Measurements from ENCODE around the gene IAPP.
"Not testable (repeated sequence)": the region's sequence is repeated elsewhere in the genome, so short reads cannot be mapped to it uniquely, and the experiment has no call there.

IAPP gene

DNA sequence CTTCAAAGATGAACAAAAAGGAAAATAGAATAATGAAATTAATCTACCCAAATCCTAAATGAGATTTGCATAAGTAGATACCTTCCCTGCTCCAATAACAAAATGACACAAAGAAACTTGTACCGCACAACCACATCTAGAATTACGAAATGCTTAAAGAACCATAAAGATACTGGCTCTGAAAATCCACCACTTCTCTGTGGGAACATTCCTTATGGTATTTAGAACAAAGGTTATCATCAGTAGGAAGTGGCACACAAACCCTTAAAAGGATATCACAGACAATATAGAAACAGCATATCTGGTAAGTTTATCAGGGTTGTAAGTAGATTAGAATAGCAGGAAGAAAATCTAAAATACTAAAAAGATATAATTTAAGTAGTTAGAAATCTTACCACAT lies 11.6 kb downstream of the IAPP start:
- DNase-seq = no peak

DNA sequence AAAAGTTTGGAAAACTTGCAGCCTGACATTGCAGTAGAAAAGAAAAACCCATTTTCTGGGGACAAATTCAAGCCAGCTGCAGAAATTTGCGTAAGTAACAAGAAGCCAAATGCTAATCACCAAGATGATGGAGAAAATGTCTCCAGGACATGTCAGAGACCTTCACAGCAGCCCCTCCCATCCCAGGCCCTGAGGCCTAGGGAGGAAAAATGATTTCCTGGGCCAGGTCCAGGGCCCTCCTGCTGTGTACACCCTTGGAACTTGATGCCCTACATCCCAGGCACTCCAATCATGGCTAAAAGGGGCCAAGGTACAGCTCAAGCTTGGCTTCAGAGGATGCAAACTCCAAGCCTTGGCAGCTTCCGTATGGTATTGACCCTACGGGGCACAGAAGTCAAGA lies 14.5 kb downstream of the IAPP start:
- DNase-seq = no peak

DNA sequence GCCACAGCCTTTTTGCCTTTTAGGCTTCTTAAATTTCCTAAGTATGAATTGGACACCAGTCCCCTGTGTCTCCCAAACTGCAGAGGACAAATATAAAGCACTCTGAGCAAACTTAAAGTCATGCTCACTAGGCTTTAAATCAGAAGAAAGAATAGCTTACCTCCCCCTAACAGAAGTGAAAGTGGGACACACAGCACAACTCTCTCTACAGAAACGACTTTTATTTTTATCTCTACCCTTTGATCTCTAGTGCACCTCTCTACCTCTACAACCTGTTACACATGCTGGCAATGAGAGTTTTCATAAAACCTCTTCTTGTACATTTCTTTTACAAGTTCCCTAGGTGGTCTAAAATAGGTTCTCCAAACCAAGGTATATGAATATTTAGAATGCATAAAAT lies 19.7 kb downstream of the IAPP start:
- no peak for DNase-seq

DNA sequence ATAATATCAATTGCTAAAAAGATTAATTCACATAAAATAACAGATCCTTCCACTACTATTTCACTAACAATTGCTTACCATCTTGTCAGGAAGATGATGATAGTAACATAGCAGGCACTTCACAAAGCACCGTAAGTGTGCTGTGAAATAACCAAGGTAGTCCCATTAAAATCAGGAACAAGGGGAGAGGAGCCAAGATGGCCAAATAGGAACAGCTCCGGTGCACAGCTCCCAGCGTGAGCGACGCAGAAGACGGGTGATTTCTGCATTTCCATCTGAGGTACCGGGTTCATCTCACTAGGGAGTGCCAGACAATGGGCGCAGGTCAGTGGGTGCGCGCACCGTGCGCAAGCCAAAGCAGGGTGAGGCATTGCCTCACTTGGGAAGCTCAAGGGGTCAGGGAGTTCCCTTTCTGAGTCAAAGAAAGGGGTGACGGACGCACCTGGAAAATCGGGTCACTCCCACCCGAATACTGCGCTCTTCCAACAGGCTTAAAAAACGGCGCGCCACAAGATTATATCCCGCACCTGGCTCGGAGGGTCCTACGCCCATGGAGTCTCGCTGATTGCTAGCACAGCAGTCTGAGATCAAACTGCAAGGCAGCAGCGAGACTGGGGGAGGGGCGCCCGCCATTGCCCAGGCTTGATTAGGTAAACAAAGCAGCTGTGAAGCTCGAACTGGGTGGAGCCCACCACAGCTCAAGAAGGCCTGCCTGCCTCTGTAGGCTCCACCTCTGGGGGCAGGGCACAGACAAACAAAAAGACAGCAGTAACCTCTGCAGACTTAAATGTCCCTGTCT lies 22.3 kb downstream of the IAPP start:
- not testable (repeated sequence) for DNase-seq

DNA sequence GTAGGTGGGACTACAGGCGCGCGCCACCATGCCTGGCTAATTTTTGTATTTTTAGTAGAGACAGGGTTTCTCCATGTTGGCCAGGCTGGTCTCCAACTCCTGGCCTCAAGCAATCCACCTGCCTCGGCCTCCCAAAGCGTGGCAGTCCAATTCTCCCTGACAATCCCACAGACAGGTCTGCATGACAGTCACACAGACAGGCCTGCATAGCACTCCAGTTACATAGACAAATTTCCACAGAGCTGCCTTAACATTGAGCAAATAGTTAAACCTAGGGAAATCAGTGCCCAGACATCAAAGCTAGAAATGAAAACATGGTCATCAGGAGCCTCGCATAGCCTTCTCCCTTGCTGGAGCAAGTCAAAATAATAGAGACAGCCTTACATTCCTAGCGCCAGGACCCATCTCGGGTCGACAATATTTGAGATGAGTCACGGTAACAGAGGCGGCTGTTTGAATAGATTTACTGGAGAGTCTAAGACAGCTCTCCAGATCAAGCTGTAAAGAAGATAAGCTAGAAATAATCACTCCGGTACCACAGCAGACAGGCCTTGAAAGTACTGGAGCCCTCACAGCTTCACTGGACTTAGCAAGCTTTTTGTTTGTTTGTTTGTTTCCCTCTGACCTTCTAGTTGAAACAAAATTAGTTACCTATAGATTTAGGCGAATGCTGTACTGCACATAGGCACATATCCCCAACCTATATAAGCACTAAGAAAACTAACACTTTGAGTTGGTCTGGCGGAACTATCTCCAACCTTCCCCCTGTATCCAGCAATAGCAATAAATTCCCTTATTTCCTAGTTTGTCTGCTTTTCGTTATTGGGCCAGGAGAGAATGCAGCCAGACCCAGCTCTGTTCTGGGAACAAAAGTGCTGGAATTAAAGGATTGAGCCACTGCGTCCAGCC lies 40.9 kb downstream of the IAPP start:
- no peak for DNase-seq

DNA sequence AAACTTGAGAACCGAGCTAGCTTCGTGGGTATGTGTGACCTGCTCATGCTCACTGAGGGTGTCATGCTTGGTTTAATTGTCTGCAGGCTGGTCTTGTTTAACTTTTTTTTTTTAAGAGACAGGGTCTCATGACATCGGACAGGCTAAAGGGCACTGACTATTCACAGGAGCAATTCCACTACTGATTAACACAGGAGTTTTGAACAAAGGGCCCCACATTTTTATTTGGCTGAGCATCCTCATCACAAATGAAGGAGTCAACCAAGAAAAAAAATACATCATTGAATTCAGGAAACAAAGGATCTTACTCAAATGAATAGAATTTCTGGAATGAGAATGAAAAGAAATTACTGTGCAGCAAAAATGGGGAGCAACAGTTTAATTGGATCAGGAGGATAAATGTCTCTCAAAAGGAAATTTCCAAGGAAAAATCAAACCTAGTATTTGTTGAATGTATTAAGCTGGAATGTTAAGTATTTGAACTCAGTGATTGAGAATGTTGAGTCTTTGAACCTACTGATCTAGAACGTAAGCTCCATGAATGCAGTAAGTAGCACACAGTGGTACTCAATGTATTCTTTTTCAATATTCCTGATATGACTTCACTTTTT lies 43.9 kb downstream of the IAPP start:
- DNase-seq = no peak

DNA sequence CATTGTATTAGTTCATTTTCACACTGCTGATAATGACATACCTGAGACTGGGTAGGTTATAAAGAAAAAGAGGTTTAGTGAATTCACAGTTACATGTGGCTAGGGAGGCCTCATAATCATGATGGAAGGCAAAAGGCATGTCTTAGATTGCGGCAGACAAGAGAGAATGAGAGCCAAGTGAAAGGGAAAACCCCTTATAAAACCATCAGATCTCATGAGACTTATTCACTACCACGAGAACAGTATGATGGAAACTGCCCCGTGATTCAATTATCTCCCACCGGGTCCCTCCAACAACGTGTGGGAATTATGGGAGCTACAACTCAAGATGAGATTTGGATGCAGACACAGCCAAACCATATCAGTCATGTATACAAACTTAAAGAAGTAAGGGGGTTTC lies 45.7 kb downstream of the IAPP start:
- DNase-seq = not testable (repeated sequence)

DNA sequence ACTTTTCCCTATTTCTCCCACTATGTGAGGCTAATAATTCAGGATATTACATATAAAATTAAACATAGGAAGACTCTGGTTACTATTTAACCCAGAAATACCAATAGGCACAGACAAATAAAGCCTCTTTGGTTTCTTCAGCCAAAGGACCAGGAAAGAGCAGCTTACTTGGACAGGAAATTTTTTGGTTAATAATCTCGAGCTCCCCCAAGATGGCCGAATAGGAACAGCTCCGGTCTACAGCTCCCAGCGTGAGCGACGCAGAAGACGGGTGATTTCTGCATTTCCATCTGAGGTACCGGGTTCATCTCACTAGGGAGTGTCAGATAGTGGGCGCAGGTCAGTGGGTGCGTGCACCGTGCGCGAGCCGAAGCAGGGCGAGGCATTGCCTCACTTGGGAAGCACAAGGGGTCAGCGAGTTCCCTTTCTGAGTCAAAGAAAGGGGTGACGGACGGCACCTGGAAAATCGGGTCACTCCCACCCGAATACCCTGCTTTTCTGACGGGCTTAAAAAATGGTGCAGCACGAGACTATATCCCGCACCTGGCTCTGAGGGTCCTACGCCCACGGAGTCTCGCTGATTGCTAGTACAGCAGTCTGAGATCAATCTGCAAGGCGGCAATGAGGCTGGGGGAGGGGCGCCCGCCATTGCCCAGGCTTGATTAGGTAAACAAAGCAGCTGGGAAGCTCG lies 46.5 kb downstream of the IAPP start:
- not testable (repeated sequence) for DNase-seq

DNA sequence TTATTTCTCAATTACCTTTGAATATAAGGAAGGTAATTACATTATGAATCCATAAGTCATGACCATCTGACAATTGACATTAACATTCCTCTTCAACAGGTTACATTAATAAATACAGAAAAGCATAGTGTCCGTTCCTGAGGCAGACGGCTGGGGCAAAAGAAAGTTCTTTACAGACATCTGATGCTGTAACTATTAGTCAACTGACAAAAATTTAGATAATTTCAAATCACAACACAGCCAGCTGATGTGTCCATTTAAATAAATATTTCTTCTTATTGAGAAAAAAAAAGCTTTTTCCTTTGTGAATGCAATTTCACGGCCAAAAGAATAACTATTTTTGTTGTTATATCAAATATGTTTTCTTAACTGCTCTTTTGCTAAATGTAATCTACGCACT lies 55.5 kb downstream of the IAPP start:
- DNase-seq = no peak
